GM20000 (cell line): ENCODE measurements around the gene MAPK9.

Source experiments
- DNase-seq: peaks from one replicate; pipeline ENCODE4 v3.0.0; 2012; ENCODE audit warnings: low spot score
- TF ChIP-seq, protein P1 (sequence below): IDR thresholded peaks from 2 replicates; pipeline ENCODE4 v1.5.1; 2012; ENCODE audit warnings: mild to moderate bottlenecking, control low read depth; ENCODE audit errors: extremely low read depth, missing control alignments

Gene MAPK9

DNA sequence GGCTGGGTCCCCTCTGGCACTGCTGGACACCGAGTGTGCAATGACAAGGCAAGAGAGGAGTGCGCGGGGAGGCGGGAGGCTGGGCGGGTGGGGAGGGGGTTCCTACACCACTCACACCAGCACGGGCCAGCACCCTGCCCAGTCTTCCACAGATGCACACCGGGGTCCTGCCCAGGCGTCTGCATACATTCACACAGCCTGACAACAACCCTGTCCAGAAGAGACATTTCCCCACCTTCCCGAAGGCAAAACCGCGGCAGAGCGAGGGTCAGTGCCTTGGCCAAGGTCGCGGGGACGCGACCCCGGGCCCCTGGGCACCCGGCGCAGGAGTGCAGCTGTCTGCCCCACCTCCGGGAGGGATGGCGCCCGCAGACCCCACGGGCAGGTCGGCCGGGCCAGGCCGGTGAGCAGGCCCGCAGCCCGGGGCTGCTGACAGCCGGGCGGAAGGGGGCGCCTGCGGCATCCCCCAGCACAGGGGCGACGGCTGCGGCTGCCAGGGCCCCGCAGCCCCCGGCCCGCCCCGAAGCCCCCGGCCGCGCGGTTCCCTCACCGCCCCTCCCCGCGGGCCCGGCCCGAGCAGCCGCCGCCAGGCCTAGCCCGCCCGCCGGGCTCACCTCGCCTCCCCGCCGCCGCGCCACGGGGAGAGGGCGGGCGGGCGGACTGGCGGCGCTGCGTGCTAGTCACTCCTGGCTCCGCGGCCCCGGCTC is 496 bp downstream of the MAPK9 start:
- TF ChIP-seq, protein P1, sequence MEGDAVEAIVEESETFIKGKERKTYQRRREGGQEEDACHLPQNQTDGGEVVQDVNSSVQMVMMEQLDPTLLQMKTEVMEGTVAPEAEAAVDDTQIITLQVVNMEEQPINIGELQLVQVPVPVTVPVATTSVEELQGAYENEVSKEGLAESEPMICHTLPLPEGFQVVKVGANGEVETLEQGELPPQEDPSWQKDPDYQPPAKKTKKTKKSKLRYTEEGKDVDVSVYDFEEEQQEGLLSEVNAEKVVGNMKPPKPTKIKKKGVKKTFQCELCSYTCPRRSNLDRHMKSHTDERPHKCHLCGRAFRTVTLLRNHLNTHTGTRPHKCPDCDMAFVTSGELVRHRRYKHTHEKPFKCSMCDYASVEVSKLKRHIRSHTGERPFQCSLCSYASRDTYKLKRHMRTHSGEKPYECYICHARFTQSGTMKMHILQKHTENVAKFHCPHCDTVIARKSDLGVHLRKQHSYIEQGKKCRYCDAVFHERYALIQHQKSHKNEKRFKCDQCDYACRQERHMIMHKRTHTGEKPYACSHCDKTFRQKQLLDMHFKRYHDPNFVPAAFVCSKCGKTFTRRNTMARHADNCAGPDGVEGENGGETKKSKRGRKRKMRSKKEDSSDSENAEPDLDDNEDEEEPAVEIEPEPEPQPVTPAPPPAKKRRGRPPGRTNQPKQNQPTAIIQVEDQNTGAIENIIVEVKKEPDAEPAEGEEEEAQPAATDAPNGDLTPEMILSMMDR = peak; percentile 29

DNA sequence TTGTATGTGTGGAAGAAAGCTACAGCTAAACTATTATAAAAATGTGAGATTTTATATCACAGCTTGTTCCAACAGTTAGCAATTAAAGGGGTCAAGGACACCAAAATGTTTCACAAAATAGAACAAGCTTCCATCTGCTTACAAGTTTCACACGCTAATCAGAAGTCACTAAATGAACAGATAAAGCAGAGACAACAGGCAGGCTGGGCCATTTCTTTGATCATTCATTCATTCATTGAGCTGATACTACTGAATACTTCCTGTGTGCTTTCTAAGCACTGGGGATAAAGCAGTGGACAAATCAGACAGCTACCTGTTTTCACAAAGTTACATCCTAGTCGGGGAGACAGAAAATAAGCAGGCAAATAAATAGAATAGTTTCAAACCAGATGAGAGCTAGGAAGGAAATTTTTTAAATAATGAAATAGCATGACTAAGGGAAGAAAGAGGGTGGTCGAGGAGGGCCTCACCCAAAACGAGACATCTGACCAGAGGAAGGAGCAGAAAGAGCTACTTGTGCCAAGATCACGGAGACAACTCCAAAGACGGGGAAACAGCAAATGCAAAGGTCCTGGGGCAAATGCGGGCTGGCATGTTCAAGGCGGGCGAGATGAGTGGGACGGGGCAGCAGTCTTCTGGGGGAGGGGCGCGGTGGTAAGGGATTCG is 1.2 kb downstream of the MAPK9 start:
- TF ChIP-seq, protein P1 = no peak
- no peak for DNase-seq

More for the DNA sequence above, 496 bp downstream of the MAPK9 start:
- no peak for DNase-seq

- TF ChIP-seq, protein P1 = no peak
- no peak for DNase-seq
These were observed 1.9 kb downstream of the MAPK9 start for GRCh38 chr5:180289966-180290365.

GRCh38 chr5:180289433-180289832 is 2.5 kb downstream of the MAPK9 start:
- DNase-seq = no peak
- TF ChIP-seq, protein P1 = no peak

DNA sequence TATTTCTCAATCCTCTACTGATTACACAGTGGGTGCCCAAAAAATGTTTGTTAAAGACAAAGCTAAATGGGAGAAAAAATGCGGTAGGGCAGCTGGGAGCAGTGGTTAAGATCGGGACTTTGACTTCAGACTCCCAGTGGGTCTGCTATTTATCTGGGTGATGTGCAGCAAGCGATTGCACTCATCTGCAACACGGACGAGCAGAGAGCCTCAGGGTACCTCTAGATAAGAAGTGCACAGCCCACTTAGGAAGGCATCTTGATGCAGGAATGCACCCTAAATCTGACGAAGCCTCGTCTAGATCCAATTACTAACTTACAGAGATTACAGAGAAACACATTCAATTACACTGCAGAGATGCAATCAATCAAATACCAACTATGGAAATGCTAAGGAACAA is 4.0 kb downstream of the MAPK9 start:
- TF ChIP-seq, protein P1 = no peak
- no peak for DNase-seq

DNA sequence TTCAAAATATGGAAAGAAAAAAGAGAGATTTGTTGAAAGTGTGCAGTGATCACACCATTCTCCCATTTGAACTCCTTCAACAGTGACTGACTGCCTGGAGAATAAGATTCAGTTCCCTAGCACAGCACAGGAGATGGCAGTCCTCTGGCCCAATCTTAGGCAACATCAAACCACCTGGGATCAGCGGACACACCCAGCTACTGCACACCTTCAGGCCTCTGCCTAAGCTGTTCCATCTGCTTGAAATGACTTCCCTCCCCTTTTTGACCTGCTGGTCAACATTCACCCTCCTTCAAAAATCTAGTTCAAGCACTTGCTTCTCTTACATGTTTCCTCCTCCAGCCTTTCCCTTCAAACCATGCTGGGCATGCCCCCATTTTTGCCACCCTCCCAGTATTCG is 4.5 kb downstream of the MAPK9 start:
- TF ChIP-seq, protein P1 = no peak
- DNase-seq = no peak

GRCh38 chr5:180284149-180284548 is 7.7 kb downstream of the MAPK9 start:
- TF ChIP-seq, protein P1 = no peak

More at GRCh38 chr5:180284149-180284548, 7.7 kb downstream of the MAPK9 start:
- no peak for DNase-seq
